OCI-LY3 (cell line): ENCODE measurements around the gene LDLRAD4.

Experiments
- EZH2phosphoT487 ChIP-seq: fragments of 200-600 bp; shearing (Covaris generic); IDR thresholded peaks from 2 replicates; pipeline ENCODE4 v1.6.1; 2018; ENCODE audit warnings: antibody characterized with exemption, mixed run types, low read depth
- TF ChIP-seq, protein P1 (sequence below): fragments of 200-600, 300-600 bp; sonication (generic); IDR thresholded peaks from 2 replicates; pipeline ENCODE4 v1.5.1; 2014; ENCODE audit warnings: antibody characterized with exemption, low read length, low read depth

DNA sequence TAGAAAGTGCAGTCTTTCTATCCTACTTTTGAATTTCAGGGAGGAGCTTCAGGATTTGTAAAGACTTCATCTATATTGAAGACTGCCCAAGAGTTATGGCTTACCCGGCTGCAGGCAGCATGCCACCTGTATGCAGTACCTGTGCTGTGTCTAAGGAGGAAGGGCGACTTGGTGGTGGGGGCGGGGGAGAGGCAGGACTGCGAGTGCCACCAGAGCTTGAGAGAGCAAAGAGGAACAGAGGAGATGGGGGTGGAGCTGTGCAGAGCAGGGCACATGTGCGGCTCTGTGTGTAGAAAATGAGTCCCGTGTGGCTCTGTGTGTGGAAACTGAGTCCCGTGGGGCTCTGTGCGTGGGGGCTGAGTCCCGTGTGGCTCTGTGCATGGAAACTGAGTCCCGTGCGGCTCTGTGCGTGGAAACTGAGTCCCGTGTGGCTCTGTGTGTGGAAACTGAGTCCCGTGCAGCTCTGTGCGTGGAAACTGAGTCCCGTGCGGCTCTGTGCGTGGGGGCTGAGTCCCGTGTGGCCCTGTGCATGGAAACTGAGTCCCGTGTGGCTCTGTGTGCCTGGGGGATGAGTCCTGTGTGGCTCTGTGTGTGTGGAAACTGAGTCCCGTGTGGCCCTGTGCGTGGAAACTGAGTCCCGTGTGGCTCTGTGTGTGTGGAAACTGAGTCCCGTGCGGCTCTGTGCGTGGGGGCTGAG, 43.2 kb downstream of the LDLRAD4 start:
- TF ChIP-seq, protein P1, sequence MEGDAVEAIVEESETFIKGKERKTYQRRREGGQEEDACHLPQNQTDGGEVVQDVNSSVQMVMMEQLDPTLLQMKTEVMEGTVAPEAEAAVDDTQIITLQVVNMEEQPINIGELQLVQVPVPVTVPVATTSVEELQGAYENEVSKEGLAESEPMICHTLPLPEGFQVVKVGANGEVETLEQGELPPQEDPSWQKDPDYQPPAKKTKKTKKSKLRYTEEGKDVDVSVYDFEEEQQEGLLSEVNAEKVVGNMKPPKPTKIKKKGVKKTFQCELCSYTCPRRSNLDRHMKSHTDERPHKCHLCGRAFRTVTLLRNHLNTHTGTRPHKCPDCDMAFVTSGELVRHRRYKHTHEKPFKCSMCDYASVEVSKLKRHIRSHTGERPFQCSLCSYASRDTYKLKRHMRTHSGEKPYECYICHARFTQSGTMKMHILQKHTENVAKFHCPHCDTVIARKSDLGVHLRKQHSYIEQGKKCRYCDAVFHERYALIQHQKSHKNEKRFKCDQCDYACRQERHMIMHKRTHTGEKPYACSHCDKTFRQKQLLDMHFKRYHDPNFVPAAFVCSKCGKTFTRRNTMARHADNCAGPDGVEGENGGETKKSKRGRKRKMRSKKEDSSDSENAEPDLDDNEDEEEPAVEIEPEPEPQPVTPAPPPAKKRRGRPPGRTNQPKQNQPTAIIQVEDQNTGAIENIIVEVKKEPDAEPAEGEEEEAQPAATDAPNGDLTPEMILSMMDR = no peak
- no peak for TF ChIP-seq EZH2phosphoT487
